HUES48 (cell line): ENCODE measurements around the gene CKM.
"Not testable (repeated sequence)": the region's sequence is repeated elsewhere in the genome, so short reads cannot be mapped to it uniquely, and the experiment has no call there.

Experiments used
- H3K27ac ChIP-seq: one replicate; pipeline ENCODE4 v1.7.0; 2013; ENCODE audit warnings: low read depth, low read length, inconsistent platforms
- H3K27me3 ChIP-seq: 2 replicates; pipeline ENCODE4 v1.6.1; 2013; ENCODE audit warnings: mild to moderate bottlenecking, low read length; ENCODE audit not compliant: control insufficient read depth, insufficient read depth
- H3K36me3 ChIP-seq: 2 replicates; pipeline ENCODE4 v1.6.1; 2013; ENCODE audit warnings: low read length; ENCODE audit not compliant: control insufficient read depth, insufficient read depth
- H3K4me1 ChIP-seq: 2 replicates; pipeline ENCODE4 v1.6.1; 2013; ENCODE audit warnings: mild to moderate bottlenecking, low read length; ENCODE audit not compliant: control insufficient read depth, insufficient read depth
- H3K4me3 ChIP-seq: 2 replicates; pipeline ENCODE4 v1.5.1; 2013; ENCODE audit warnings: mild to moderate bottlenecking, low read depth, low read length
- H3K9ac ChIP-seq: 2 replicates; pipeline ENCODE4 v1.6.1; 2013; ENCODE audit warnings: mild to moderate bottlenecking, low read depth, low read length, moderate library complexity
- H3K9me3 ChIP-seq: 2 replicates; pipeline ENCODE4 v1.6.1; 2013; ENCODE audit warnings: low read length; ENCODE audit not compliant: control insufficient read depth, insufficient read depth

CKM gene

DNA sequence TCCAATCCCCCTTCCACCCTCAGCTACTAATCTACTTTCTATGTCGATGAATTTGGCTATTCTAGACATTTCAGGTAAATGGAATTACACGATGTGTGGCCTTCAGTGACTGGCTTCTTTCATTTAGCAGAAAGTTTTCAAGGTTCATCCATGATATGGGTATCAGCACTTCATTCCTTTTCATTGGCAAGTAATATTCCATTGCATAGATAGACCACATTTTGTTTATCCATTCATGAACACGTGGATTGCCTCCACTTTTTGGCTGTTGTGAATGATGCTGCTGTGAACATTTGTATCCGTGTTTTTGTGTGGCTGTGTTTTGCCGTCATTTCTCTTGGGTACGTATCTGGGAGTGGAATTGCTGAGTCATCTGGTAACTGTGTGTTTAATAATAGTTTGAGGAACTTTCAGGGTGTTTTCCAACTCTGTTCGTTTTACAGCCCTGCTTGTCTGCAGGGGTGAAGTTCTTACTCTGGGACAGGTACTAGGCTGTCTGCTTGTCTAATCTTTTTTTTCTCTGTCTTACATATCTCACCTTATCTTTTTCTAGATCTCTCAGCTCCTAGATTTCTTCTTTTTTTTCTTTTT, 39.1 kb downstream of the CKM start:
- no peak overlapping the region for H3K27ac ChIP-seq
- no peaks in the 10 kb centered on the region for H3K27me3 ChIP-seq
- H3K9ac ChIP-seq = no peak overlapping the region
- H3K9me3 ChIP-seq = no peaks in the 10 kb centered on the region
- H3K4me3 ChIP-seq = no peak overlapping the region
- H3K36me3 ChIP-seq = peaks cover 34% of the 10 kb centered on the region
- no peaks in the 10 kb centered on the region for H3K4me1 ChIP-seq

DNA sequence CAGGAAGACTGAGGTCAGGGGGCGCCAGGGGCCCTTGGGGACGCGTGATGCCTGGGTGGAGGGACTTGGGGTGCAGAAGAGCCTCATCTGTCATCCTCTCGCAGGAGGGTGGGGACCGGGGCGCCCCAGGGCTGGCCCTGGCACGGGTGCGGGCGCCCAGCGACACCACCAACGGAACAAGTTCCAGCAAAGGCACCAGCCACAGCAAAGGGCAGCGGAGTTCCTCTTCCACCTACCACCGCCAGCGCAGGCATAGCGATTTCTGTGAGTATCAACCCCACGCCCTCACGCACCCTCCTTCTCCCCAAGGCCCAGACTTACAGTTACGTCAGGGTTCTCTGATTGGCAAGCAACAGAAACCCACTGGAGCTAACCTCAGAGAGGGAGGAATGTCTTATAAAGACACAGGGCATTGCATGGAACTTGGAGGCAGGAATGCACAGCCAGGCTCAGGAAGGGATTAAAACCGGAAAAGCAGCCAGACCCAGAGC, 42.2 kb downstream of the CKM start:
- Histone ChIP-seq H3K9me3 (no peaks in the 10 kb centered on the region), H3K4me1 (no peaks in the 10 kb centered on the region), H3K27ac (no peak overlapping the region), H3K9ac (no peak overlapping the region), H3K27me3 (no peaks in the 10 kb centered on the region), H3K36me3 (peaks cover 38% of the 10 kb centered on the region), H3K4me3 (no peak overlapping the region)

GRCh38 chr19:45279587-45280192, 43.0 kb downstream of the CKM start:
- Histone ChIP-seq H3K36me3 (peaks cover 41% of the 10 kb centered on the region), H3K27me3 (no peaks in the 10 kb centered on the region), H3K9me3 (no peaks in the 10 kb centered on the region), H3K27ac (no peak overlapping the region), H3K9ac (no peak overlapping the region), H3K4me1 (no peaks in the 10 kb centered on the region), H3K4me3 (no peak overlapping the region)

GRCh38 chr19:45278087-45278486, 44.6 kb downstream of the CKM start:
- no peak overlapping the region for H3K4me3 ChIP-seq
- H3K4me1 ChIP-seq = no peaks in the 10 kb centered on the region
- H3K9me3 ChIP-seq = no peaks in the 10 kb centered on the region
- H3K27me3 ChIP-seq = no peaks in the 10 kb centered on the region
- peaks cover 44% of the 10 kb centered on the region for H3K36me3 ChIP-seq
- H3K27ac ChIP-seq = no peak overlapping the region
- H3K9ac ChIP-seq = no peak overlapping the region

DNA sequence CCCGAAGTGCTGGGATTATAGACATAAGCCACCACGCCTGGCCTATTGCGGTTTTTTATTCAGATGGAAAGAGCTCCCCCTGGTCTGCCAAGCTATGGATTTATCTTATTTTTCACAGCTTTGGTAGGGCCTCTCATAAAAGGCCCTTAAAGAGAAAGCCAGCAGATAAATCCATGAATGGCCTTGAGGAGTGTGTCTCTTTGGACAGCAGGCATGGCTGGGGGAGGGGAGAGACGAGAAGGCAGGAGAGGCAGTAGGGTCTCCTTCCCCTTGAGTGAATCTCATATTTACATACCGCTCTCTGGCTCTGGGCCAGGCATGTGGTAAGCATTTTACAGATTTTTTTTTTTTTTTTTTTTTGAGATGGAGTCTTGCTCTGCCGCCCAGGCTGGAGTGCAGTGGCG, 46.4 kb downstream of the CKM start:
- Histone ChIP-seq H3K27ac (no peak overlapping the region), H3K4me1 (no peaks in the 10 kb centered on the region), H3K9ac (no peak overlapping the region), H3K4me3 (no peak overlapping the region), H3K27me3 (no peaks in the 10 kb centered on the region), H3K9me3 (no peaks in the 10 kb centered on the region), H3K36me3 (peaks cover 55% of the 10 kb centered on the region)

DNA sequence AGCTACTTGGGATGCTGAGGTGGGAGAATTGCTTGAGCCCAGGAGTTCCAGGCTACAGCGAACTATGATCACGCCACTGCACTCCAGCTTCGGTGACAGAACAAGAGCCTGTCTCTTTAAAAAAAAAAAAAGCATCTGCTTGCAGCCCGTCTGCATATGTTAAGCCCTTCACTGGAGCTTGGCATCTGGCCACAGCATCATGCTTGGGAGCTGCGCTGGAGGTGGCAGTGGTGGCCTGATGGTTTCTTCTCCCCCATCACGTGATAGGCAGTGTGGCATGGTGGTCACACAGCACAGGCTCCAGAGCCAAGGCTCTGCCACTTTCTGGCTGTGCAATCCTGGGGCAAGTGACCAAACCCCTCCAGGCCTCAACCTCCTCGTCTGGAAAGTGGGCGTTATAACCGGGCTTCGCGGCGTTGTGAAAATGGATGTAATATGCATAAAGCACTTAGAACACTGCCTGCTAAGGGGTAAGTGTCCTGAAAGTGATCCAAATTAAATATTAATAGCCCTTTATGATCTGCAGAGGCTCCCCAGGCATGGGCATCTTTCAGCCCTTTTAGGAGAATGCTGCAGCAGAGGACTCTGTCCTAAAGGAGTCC, 47.2 kb downstream of the CKM start:
- H3K9ac ChIP-seq = no peak overlapping the region
- no peak overlapping the region for H3K27ac ChIP-seq
- peaks cover 58% of the 10 kb centered on the region for H3K36me3 ChIP-seq
- no peaks in the 10 kb centered on the region for H3K4me1 ChIP-seq
- no peak overlapping the region for H3K4me3 ChIP-seq
- no peaks in the 10 kb centered on the region for H3K9me3 ChIP-seq
- H3K27me3 ChIP-seq = no peaks in the 10 kb centered on the region

- Histone ChIP-seq H3K27me3 (no peaks in the 10 kb centered on the region), H3K4me1 (no peaks in the 10 kb centered on the region), H3K27ac (no peak overlapping the region), H3K9ac (no peak overlapping the region), H3K36me3 (peaks cover 47% of the 10 kb centered on the region), H3K4me3 (no peak overlapping the region), H3K9me3 (no peaks in the 10 kb centered on the region)
Observed at GRCh38 chr19:45273521-45273855, 49.2 kb downstream of the CKM start.

- Histone ChIP-seq H3K27me3 (no peaks in the 10 kb centered on the region), H3K27ac (no peak overlapping the region), H3K4me3 (no peak overlapping the region), H3K9me3 (no peaks in the 10 kb centered on the region), H3K36me3 (peaks cover 44% of the 10 kb centered on the region), H3K9ac (no peak overlapping the region), H3K4me1 (no peaks in the 10 kb centered on the region)
Observed at GRCh38 chr19:45271735-45272108, 51.0 kb downstream of the CKM start.

GRCh38 chr19:45271098-45271734, 51.5 kb downstream of the CKM start:
- Histone ChIP-seq H3K36me3 (peaks cover 45% of the 10 kb centered on the region), H3K27me3 (no peaks in the 10 kb centered on the region), H3K9me3 (no peaks in the 10 kb centered on the region), H3K9ac (no peak overlapping the region), H3K27ac (no peak overlapping the region), H3K4me1 (no peaks in the 10 kb centered on the region), H3K4me3 (no peak overlapping the region)

DNA sequence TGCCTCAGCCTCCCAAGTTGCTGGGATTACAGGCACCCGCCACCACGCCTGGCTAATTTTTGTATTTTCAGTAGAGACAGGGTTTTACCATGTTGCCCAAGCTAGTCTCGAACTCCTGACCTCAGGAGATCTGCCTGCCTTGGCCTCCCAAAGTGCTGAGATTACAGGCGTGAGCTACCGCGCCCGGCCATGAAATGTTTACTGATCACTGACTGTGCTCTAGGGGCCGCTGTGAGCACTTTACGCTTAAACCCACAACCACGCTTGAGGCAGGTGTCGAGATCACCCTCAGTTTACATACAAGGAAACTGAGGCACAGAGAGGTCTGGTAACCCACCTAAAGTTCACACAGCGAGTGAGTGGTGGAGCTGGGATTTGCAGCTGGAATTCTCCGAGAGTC, 52.7 kb downstream of the CKM start:
- H3K4me3 ChIP-seq, H3K27ac ChIP-seq, H3K9ac ChIP-seq, H3K27me3 ChIP-seq, H3K9me3 ChIP-seq, H3K4me1 ChIP-seq: not testable (repeated sequence)
- H3K36me3 ChIP-seq = peaks cover 40% of the 10 kb centered on the region

DNA sequence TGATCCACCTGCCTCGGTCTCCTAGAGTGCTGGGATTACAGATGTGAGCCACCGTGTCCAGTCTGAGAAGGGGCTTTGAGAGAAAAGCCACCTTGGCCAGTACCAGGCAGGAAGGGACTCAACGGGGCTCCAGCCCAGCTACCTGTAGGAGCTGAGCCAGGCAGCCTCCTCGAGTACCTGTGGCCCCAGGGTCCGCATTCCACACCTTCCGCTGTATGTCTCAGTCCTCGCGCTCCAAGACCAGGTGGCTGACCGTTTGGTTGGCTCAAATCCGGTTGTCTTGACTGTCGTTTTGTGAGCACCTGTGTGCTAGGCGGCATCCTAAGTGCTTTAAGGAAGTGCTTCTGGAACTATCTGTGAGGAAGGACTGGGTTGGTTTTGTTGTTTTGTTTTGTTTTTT, 55.4 kb downstream of the CKM start:
- Histone ChIP-seq H3K9me3 (no peaks in the 10 kb centered on the region), H3K27ac (no peak overlapping the region), H3K36me3 (peaks cover 27% of the 10 kb centered on the region; the same call in 1 of the 2 replicates), H3K9ac (no peak overlapping the region), H3K4me1 (no peaks in the 10 kb centered on the region), H3K4me3 (no peak overlapping the region), H3K27me3 (no peaks in the 10 kb centered on the region)
